Tibial artery (tissue), 4 donors: ENCODE data around the gene NDC1.

Source experiments
- DNase-seq, 2 donors: peaks; one replicate each; pipeline ENCODE4 v3.0.0-alpha.2; 2019
- H3K27ac ChIP-seq, 2 donors: fragments of 200-600 bp; sonication (generic) in 1 of 2; 1 replicate in 1 of 2; 2 replicates in 1 of 2; pipeline ENCODE4 v1.5.1; 2018 to 2019; ENCODE audit warnings: mild to moderate bottlenecking in 1 of 2
- H3K27me3 ChIP-seq, 2 donors: fragments of 200-600 bp; sonication (generic) in 1 of 2; one replicate each; pipeline versions ENCODE4 v1.5.1 to v1.6.0; 2016 to 2019
- H3K36me3 ChIP-seq, 3 donors: fragments of 200-600 bp; sonication (generic) in 2 of 3; one replicate each; pipeline ENCODE4 v1.5.1; 2016 to 2019; ENCODE audit warnings: mild to moderate bottlenecking in 2 of 3
- H3K4me1 ChIP-seq, 4 donors: fragments of 200-600 bp; sonication (generic) in 2 of 4; 1 replicate in 3 of 4; 2 replicates in 1 of 4; pipeline ENCODE4 v1.5.1; 2016 to 2019
- H3K4me3 ChIP-seq, 2 donors: fragments of 200-600 bp; sonication (generic) in 1 of 2; 1 replicate in 1 of 2; 2 replicates in 1 of 2; pipeline ENCODE4 v1.5.1; 2018 to 2019; ENCODE audit warnings: mild to moderate bottlenecking in 2 of 2
- H3K9me3 ChIP-seq, 3 donors: fragments of 200-600 bp; sonication (generic) in 1 of 3; one replicate each; pipeline ENCODE4 v1.5.1; 2016 to 2019
- intact Hi-C: fragments of 100-400 bp; cut with DNase I; formaldehyde crosslinking; loops from one replicate; pipeline ENCODE4 v1.15.0; 2023; ENCODE audit warnings: low total_unique reads
- TF ChIP-seq, protein P1 (sequence below), 2 experiments: fragments of 200-600 bp in 1 of 2; fragments of 450-650 bp in 1 of 2; IDR thresholded peaks; one replicate each; pipeline ENCODE4 v1.5.1; 2017 to 2019; ENCODE audit warnings: antibody characterized with exemption in 2 of 2, mild to moderate bottlenecking in 1 of 2, moderate library complexity in 1 of 2

NDC1 gene

GRCh38 chr1:53871221-53871620 lies 33.1 kb upstream of the NDC1 start:
- no peak for DNase-seq
- Histone ChIP-seq H3K36me3 (peaks cover 40 to 92% (median 66%) of the 10 kb centered on the region in 3 donors), H3K27me3 (no peaks in the 10 kb centered on the region), H3K4me3 (no peak overlapping the region), H3K9me3 (no peaks in the 10 kb centered on the region), H3K27ac (no peak overlapping the region), H3K4me1 (no peaks in the 10 kb centered on the region)
- intact Hi-C loops: no loop called here
- TF ChIP-seq, protein P1, sequence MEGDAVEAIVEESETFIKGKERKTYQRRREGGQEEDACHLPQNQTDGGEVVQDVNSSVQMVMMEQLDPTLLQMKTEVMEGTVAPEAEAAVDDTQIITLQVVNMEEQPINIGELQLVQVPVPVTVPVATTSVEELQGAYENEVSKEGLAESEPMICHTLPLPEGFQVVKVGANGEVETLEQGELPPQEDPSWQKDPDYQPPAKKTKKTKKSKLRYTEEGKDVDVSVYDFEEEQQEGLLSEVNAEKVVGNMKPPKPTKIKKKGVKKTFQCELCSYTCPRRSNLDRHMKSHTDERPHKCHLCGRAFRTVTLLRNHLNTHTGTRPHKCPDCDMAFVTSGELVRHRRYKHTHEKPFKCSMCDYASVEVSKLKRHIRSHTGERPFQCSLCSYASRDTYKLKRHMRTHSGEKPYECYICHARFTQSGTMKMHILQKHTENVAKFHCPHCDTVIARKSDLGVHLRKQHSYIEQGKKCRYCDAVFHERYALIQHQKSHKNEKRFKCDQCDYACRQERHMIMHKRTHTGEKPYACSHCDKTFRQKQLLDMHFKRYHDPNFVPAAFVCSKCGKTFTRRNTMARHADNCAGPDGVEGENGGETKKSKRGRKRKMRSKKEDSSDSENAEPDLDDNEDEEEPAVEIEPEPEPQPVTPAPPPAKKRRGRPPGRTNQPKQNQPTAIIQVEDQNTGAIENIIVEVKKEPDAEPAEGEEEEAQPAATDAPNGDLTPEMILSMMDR (IDR thresholded peaks at IDR 0.05): no peak

- no peak for DNase-seq
- Histone ChIP-seq H3K9me3 (no peaks in the 10 kb centered on the region), H3K36me3 (peaks cover 41 to 95% (median 61%) of the 10 kb centered on the region in 3 donors), H3K27ac (no peak overlapping the region), H3K4me3 (no peak overlapping the region), H3K27me3 (no peaks in the 10 kb centered on the region), H3K4me1 (no peaks in the 10 kb centered on the region)
- TF ChIP-seq, protein P1 (IDR thresholded peaks at IDR 0.05): no peak
- intact Hi-C loops: no loop called here
These were observed 31.5 kb upstream of the NDC1 start for GRCh38 chr1:53869454-53870117.

- TF ChIP-seq, protein P1 (IDR thresholded peaks at IDR 0.05): no peak
- H3K36me3 ChIP-seq: peaks cover 41 to 94% (median 54%) of the 10 kb centered on the region in 3 donors
- H3K27me3 ChIP-seq: no peaks in the 10 kb centered on the region
- no peaks in the 10 kb centered on the region for H3K4me1 ChIP-seq
- no peak overlapping the region for H3K27ac ChIP-seq
- H3K9me3 ChIP-seq: no peaks in the 10 kb centered on the region
- intact Hi-C loops: no loop called here
- H3K4me3 ChIP-seq: no peak overlapping the region
- DNase-seq: no peak
These were observed 30.5 kb upstream of the NDC1 start for GRCh38 chr1:53868565-53868964.

- TF ChIP-seq, protein P1 (IDR thresholded peaks at IDR 0.05): no peak
- no peak for DNase-seq
- Histone ChIP-seq H3K9me3 (no peaks in the 10 kb centered on the region), H3K36me3 (peaks cover 37 to 75% (median 40%) of the 10 kb centered on the region in 3 donors), H3K4me3 (no peak overlapping the region), H3K27ac (no peak overlapping the region), H3K27me3 (no peaks in the 10 kb centered on the region), H3K4me1 (no peaks in the 10 kb centered on the region)
- intact Hi-C loops: no loop called here
These were observed 24.4 kb upstream of the NDC1 start for GRCh38 chr1:53862507-53862906.

- no peak for DNase-seq
- H3K36me3 ChIP-seq: peaks cover 35 to 77% (median 44%) of the 10 kb centered on the region in 3 donors
- H3K4me1 ChIP-seq: no peaks in the 10 kb centered on the region
- H3K27me3 ChIP-seq: no peaks in the 10 kb centered on the region
- H3K4me3 ChIP-seq: no peak overlapping the region
- intact Hi-C loops: no loop called here
- TF ChIP-seq, protein P1 (IDR thresholded peaks at IDR 0.05): peak; percentile 44 to 54
- H3K9me3 ChIP-seq: no peaks in the 10 kb centered on the region
- H3K27ac ChIP-seq: no peak overlapping the region
These were observed 22.9 kb upstream of the NDC1 start for GRCh38 chr1:53860967-53861411.
